Activated T-helper 17 cell treated with anti-CD3 and anti-CD28 coated beads, Interleukin-2, amount 50 U/mL, for 72 hours (primary cell): ENCODE data around the gene LRRTM1. TPM values are rescaled to one million over a fixed set of nuclear protein-coding genes. Genes with fewer than 3 reads are reported as not detected.

Experiments
- ATAC-seq: fragments of 150-1000 bp; cut with Tn5 transposase; replicated peaks from 2 replicates; pipeline ENCODE4 v1.10.0; 2021; ENCODE audit warnings: mild to moderate bottlenecking, moderate library complexity
- H3K27ac Mint-ChIP-seq: one replicate; pipeline ENCODE4 v1.8.0; 2022; ENCODE audit warnings: mixed read lengths
- H3K27me3 Mint-ChIP-seq: one replicate; pipeline ENCODE4 v1.8.0; 2022; ENCODE audit warnings: mixed read lengths
- H3K36me3 Mint-ChIP-seq: one replicate; pipeline ENCODE4 v1.8.0; 2022; ENCODE audit warnings: low read depth, mild to moderate bottlenecking, mixed read lengths
- H3K4me1 Mint-ChIP-seq: one replicate; pipeline ENCODE4 v1.8.0; 2022; ENCODE audit warnings: mixed read lengths
- H3K4me3 Mint-ChIP-seq: one replicate; pipeline ENCODE4 v1.8.0; 2022; ENCODE audit warnings: mild to moderate bottlenecking, mixed read lengths
- H3K9me3 Mint-ChIP-seq: one replicate; pipeline ENCODE4 v1.8.0; 2022; ENCODE audit warnings: mixed read lengths
- total RNA-seq, 2 donors: library from RNA; stranded (reverse); gene quantifications; one replicate each; pipeline ENCODE4 v1.2.3, GENCODE V29; 2022

Gene LRRTM1
- total RNA-seq, 2 donors from 2014 or later = not detected

DNA sequence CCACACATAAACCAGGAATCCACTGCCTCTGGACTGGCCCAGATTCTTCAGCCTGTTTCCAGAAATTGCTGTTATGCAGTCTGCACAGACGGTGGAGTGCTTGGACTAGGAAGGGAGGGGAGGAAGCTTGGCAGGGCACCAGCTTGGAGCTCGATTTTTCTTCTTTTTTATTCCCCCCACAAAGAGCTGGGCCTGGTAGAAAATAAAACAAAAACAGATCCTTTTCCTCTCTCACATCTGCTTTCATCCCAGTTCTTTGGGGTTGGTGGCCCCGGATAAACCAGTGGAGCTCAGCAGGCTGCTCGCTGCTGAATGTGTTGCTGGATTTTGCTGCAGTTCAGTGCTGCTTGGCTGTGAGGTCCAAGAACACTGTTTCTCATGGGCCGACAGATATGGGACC is 16.0 kb downstream of the LRRTM1 start:
- no peak for ATAC-seq
- H3K4me1 Mint-ChIP-seq = no peaks in the 10 kb centered on the region
- no peak overlapping the region for H3K4me3 Mint-ChIP-seq
- no peaks in the 10 kb centered on the region for H3K36me3 Mint-ChIP-seq
- peaks cover 17% of the 10 kb centered on the region for H3K9me3 Mint-ChIP-seq
- no peak overlapping the region for H3K27ac Mint-ChIP-seq
- H3K27me3 Mint-ChIP-seq = no peaks in the 10 kb centered on the region

GRCh38 chr2:80281049-80281448 is 23.5 kb downstream of the LRRTM1 start:
- no peak for ATAC-seq
- Mint-ChIP-seq H3K27ac (no peak overlapping the region), H3K4me3 (no peak overlapping the region), H3K27me3 (no peaks in the 10 kb centered on the region), H3K9me3 (peaks cover 9% of the 10 kb centered on the region), H3K4me1 (no peaks in the 10 kb centered on the region), H3K36me3 (no peaks in the 10 kb centered on the region)

DNA sequence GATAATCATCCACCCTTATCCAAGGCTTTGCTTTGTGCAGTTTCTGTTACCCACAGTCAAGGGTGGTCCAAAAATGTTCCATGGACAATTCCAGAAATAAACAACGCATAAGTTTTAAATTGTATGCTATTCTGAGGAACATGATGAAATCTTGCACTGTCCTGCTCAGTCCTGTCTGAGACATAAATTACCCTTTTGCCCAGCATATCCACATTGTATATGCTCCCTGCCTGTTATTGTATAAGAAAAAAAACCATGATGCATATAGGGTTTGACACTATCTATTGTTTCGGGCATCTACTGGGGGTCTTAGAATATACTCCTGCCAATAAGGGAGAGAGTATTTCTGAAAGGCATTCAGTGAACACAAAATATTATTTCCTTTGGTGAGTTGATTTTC is 24.0 kb downstream of the LRRTM1 start:
- no peaks in the 10 kb centered on the region for H3K27me3 Mint-ChIP-seq
- peaks cover 9% of the 10 kb centered on the region for H3K9me3 Mint-ChIP-seq
- no peaks in the 10 kb centered on the region for H3K4me1 Mint-ChIP-seq
- H3K27ac Mint-ChIP-seq = no peak overlapping the region
- H3K36me3 Mint-ChIP-seq = no peaks in the 10 kb centered on the region
- no peak for ATAC-seq
- no peak overlapping the region for H3K4me3 Mint-ChIP-seq

DNA sequence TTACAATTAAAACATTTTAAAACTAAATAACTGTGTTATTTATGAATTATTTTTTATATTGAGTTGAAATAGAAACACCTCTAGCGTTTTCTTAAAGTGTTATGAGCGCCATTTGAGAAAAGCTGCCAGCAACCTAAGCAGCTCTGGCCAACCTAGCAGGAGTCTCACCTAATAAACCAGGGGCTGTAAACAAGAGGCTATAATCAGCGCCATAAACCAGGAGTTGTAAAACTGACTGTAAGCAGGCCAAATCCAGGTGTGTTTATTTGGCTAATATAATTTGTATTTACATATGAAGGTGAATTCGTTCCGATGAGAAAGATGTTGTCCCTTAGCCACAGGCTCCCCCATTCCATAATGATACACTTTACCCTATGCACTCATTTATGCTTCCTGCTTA is 34.7 kb downstream of the LRRTM1 start:
- H3K27me3 Mint-ChIP-seq = no peaks in the 10 kb centered on the region
- H3K4me1 Mint-ChIP-seq = no peaks in the 10 kb centered on the region
- ATAC-seq = no peak
- H3K27ac Mint-ChIP-seq = no peak overlapping the region
- no peak overlapping the region for H3K4me3 Mint-ChIP-seq
- H3K9me3 Mint-ChIP-seq = peaks cover 17% of the 10 kb centered on the region
- no peaks in the 10 kb centered on the region for H3K36me3 Mint-ChIP-seq

GRCh38 chr2:80266231-80266630 is 38.3 kb downstream of the LRRTM1 start:
- Mint-ChIP-seq H3K4me3 (no peak overlapping the region), H3K4me1 (no peaks in the 10 kb centered on the region), H3K27me3 (no peaks in the 10 kb centered on the region), H3K36me3 (no peaks in the 10 kb centered on the region), H3K9me3 (peaks cover 10% of the 10 kb centered on the region), H3K27ac (no peak overlapping the region)
- no peak for ATAC-seq

- no peak overlapping the region for H3K27ac Mint-ChIP-seq
- H3K27me3 Mint-ChIP-seq = no peaks in the 10 kb centered on the region
- peaks cover 9% of the 10 kb centered on the region for H3K9me3 Mint-ChIP-seq
- H3K4me1 Mint-ChIP-seq = no peaks in the 10 kb centered on the region
- no peaks in the 10 kb centered on the region for H3K36me3 Mint-ChIP-seq
- H3K4me3 Mint-ChIP-seq = no peak overlapping the region
- no peak for ATAC-seq
Measured at GRCh38 chr2:80259292-80259691, 45.3 kb downstream of the LRRTM1 start.

DNA sequence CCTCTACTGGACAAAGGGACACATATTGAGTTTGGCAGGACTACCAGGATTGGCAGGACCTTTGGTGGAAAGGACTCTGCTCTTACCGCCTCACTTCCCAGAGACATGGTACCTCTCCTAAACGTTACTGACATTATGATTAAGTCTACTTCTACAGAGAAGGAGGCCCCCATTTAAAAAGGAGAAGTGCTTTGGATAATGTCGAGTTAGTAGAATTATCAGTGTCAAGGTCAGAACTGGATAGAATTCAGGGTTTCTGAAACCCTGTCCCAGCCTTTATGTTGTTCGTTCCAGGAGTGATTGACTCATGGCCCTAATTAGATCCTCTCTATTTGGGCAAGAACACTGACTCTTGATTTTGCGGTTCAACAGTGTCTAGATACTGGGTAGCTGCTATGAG is 45.8 kb downstream of the LRRTM1 start:
- H3K27me3 Mint-ChIP-seq = no peaks in the 10 kb centered on the region
- H3K27ac Mint-ChIP-seq = no peak overlapping the region
- no peak for ATAC-seq
- no peak overlapping the region for H3K4me3 Mint-ChIP-seq
- H3K4me1 Mint-ChIP-seq = no peaks in the 10 kb centered on the region
- no peaks in the 10 kb centered on the region for H3K36me3 Mint-ChIP-seq
- H3K9me3 Mint-ChIP-seq = peaks cover 11% of the 10 kb centered on the region

DNA sequence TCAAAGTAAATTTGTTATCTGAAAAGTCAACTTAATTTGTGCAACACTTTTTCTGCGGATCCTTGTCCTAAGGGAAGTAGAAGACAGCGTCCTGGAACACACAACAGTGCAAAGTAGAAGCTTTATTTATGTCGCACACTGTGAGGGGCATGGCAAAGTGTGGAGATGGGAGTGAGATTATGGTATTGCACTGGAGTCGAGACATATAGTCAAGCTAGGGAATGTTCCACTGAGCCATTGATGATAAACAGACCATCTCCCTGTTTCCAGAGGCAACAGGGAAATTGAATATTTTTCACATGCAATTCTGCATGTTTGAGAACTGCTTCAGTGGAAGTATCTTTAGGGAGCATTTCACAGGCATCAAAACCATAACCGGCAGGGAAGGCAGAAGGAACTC is 46.2 kb downstream of the LRRTM1 start:
- Mint-ChIP-seq H3K36me3 (no peaks in the 10 kb centered on the region), H3K4me3 (no peak overlapping the region), H3K9me3 (peaks cover 14% of the 10 kb centered on the region), H3K27me3 (no peaks in the 10 kb centered on the region), H3K4me1 (no peaks in the 10 kb centered on the region), H3K27ac (no peak overlapping the region)
- no peak for ATAC-seq

- Mint-ChIP-seq H3K36me3 (no peaks in the 10 kb centered on the region), H3K27me3 (no peaks in the 10 kb centered on the region), H3K4me3 (no peak overlapping the region), H3K4me1 (no peaks in the 10 kb centered on the region), H3K9me3 (peaks cover 16% of the 10 kb centered on the region), H3K27ac (no peak overlapping the region)
- no peak for ATAC-seq
Measured at GRCh38 chr2:80257450-80257849, 47.1 kb downstream of the LRRTM1 start.

- no peaks in the 10 kb centered on the region for H3K36me3 Mint-ChIP-seq
- peaks cover 18% of the 10 kb centered on the region for H3K9me3 Mint-ChIP-seq
- no peaks in the 10 kb centered on the region for H3K27me3 Mint-ChIP-seq
- H3K4me3 Mint-ChIP-seq = no peak overlapping the region
- H3K4me1 Mint-ChIP-seq = no peaks in the 10 kb centered on the region
- no peak for ATAC-seq
- no peak overlapping the region for H3K27ac Mint-ChIP-seq
Measured at GRCh38 chr2:80256782-80257167, 47.8 kb downstream of the LRRTM1 start.

DNA sequence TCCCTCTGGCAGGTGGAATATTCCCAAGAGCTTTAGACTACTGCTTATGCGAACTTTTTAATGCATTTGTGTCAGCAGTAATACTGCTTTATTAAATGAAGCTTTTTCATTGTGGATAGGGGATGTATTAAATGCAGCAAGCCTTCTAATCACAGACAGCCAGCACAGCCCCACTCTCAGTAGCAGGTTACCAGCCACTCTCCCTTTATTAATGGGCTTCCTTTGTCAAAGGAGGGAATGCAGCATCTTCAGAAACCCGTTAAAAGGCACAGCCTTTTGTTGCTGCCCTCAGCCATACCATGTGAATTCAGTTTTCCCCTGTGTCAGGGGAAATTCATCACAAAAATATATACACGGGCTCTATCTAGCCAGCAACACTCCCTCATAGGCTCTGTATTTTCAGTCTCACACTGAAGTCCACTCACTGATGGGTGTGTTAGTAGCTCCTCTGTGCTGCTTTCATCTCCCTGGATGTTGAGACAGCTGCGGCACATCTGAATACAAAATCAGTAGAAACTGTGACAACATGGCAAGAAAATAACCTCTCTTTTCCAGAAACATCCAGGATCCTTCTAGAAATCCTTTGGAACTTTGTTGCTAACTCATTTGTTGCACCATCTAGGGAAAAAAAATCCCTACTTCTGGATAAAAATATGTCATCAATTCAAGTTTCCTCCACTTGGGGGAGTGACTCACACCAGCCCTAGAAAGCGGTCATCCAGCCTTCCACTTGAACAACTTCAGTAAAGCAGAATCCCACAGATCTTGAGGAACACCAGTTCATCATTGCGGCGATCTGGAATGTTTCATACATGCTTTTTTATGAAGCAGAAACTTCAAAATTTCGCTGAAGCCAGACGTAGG is 48.4 kb downstream of the LRRTM1 start:
- H3K36me3 Mint-ChIP-seq = no peaks in the 10 kb centered on the region
- H3K27ac Mint-ChIP-seq = no peak overlapping the region
- ATAC-seq = no peak
- no peaks in the 10 kb centered on the region for H3K27me3 Mint-ChIP-seq
- peaks cover 18% of the 10 kb centered on the region for H3K9me3 Mint-ChIP-seq
- no peaks in the 10 kb centered on the region for H3K4me1 Mint-ChIP-seq
- H3K4me3 Mint-ChIP-seq = no peak overlapping the region

GRCh38 chr2:80252294-80252986 is 52.1 kb downstream of the LRRTM1 start:
- H3K4me3 Mint-ChIP-seq = no peak overlapping the region
- H3K4me1 Mint-ChIP-seq = no peaks in the 10 kb centered on the region
- H3K9me3 Mint-ChIP-seq = peaks cover 21% of the 10 kb centered on the region
- no peaks in the 10 kb centered on the region for H3K36me3 Mint-ChIP-seq
- no peaks in the 10 kb centered on the region for H3K27me3 Mint-ChIP-seq
- ATAC-seq = no peak
- no peak overlapping the region for H3K27ac Mint-ChIP-seq
